PFSK-1 (cell line): ENCODE data around the gene ATP5MC2.

Source experiments
- FOXP2 ChIP-seq: optimal IDR thresholded peaks from 2 replicates; pipeline ENCODE3; 2011; ENCODE audit warnings: borderline replicate concordance, control low read depth, inconsistent platforms; ENCODE audit not compliant: insufficient read depth; ENCODE audit errors: extremely low read length, extremely low read depth
- POLR2AphosphoS5 ChIP-seq: IDR thresholded peaks from 2 replicates; pipeline ENCODE4 v1.6.1; 2012; ENCODE audit warnings: low read depth, mild to moderate bottlenecking, control low read depth, low read length, moderate library complexity
- SIN3A ChIP-seq: IDR thresholded peaks from 2 replicates; pipeline ENCODE4 v1.6.1; 2012; ENCODE audit warnings: mild to moderate bottlenecking, low read length, moderate library complexity, borderline replicate concordance; ENCODE audit not compliant: insufficient read depth
- TAF1 ChIP-seq: IDR thresholded peaks from 2 replicates; pipeline ENCODE4 v1.6.1; 2012; ENCODE audit warnings: low read length, control low read depth, borderline replicate concordance; ENCODE audit not compliant: insufficient read depth
- TF ChIP-seq, protein P1 (sequence below), 2 experiments: IDR thresholded peaks; 2 replicates each; pipeline versions ENCODE4 v1.6.1 to v1.8.0; 2011 to 2012; ENCODE audit warnings: low read depth in 2 of 2, low read length in 2 of 2, control low read depth in 1 of 2, inconsistent platforms in 1 of 2, mild to moderate bottlenecking in 1 of 2, moderate library complexity in 1 of 2; ENCODE audit not compliant: insufficient read depth in 1 of 2

The ATP5MC2 gene

GRCh38 chr12:53677016-53677799, 1.3 kb upstream of the ATP5MC2 start:
- TF ChIP-seq SIN3A (no peak), POLR2AphosphoS5 (no peak), TAF1 (no peak), FOXP2 (no peak)
- TF ChIP-seq, protein P1, sequence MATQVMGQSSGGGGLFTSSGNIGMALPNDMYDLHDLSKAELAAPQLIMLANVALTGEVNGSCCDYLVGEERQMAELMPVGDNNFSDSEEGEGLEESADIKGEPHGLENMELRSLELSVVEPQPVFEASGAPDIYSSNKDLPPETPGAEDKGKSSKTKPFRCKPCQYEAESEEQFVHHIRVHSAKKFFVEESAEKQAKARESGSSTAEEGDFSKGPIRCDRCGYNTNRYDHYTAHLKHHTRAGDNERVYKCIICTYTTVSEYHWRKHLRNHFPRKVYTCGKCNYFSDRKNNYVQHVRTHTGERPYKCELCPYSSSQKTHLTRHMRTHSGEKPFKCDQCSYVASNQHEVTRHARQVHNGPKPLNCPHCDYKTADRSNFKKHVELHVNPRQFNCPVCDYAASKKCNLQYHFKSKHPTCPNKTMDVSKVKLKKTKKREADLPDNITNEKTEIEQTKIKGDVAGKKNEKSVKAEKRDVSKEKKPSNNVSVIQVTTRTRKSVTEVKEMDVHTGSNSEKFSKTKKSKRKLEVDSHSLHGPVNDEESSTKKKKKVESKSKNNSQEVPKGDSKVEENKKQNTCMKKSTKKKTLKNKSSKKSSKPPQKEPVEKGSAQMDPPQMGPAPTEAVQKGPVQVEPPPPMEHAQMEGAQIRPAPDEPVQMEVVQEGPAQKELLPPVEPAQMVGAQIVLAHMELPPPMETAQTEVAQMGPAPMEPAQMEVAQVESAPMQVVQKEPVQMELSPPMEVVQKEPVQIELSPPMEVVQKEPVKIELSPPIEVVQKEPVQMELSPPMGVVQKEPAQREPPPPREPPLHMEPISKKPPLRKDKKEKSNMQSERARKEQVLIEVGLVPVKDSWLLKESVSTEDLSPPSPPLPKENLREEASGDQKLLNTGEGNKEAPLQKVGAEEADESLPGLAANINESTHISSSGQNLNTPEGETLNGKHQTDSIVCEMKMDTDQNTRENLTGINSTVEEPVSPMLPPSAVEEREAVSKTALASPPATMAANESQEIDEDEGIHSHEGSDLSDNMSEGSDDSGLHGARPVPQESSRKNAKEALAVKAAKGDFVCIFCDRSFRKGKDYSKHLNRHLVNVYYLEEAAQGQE (IDR thresholded peaks at IDR 0.05; ENCODE audit: insufficient read depth in 1 of 2, low read depth in 2 of 2, low read length in 2 of 2) = no peak

- TF ChIP-seq, protein P1 (IDR thresholded peaks at IDR 0.05; ENCODE audit: insufficient read depth in 1 of 2, low read depth in 2 of 2, low read length in 2 of 2) = no peak
- TF ChIP-seq POLR2AphosphoS5 (no peak), TAF1 (no peak)
These were observed 753 bp upstream of the ATP5MC2 start for GRCh38 chr12:53676656-53677015.

GRCh38 chr12:53674977-53675700, 744 bp downstream of the ATP5MC2 start:
- TF ChIP-seq FOXP2 = no peak
- no peak for TF ChIP-seq TAF1
- TF ChIP-seq, protein P1 (IDR thresholded peaks at IDR 0.05; ENCODE audit: insufficient read depth in 1 of 2, low read depth in 2 of 2, low read length in 2 of 2) = no peak

- no peak for TF ChIP-seq POLR2AphosphoS5
- TF ChIP-seq FOXP2 = no peak
- no peak for TF ChIP-seq TAF1
- TF ChIP-seq, protein P1 (IDR thresholded peaks at IDR 0.05; ENCODE audit: insufficient read depth in 1 of 2, low read depth in 2 of 2, low read length in 2 of 2) = no peak
- no peak for TF ChIP-seq SIN3A
These were observed 4.9 kb downstream of the ATP5MC2 start for GRCh38 chr12:53670971-53671370.
